ENCODE data around the gene SLFN5. TPM values are rescaled to one million over a fixed set of nuclear protein-coding genes. Genes with fewer than 3 reads are reported as not detected.

SLFN5 gene
- total and polyA plus RNA-seq, 2 of the 13 experiments (the other 11 are each of a cell fraction or from before 2014, with no cell fraction given), result 0.25 to 0.35 TPM

GRCh38 chr17:35241520-35241919 is 1.4 kb upstream of the SLFN5 start (continued):
- TF ChIP-seq ZBTB40 (IDR thresholded peaks at IDR 0.05) (no peak), ZBTB40 (CRISPR knock-in tag; IDR thresholded peaks at IDR 0.05) (no peak), ZNF710 (CRISPR knock-in tag; IDR thresholded peaks at IDR 0.05; ENCODE audit: borderline replicate concordance) (no peak), ZBTB10 (CRISPR knock-in tag; IDR thresholded peaks at IDR 0.05; ENCODE audit: borderline replicate concordance) (no peak), BORCS8-MEF2B (CRISPR knock-in tag; IDR thresholded peaks at IDR 0.05) (no peak), ZNF317 (CRISPR knock-in tag; IDR thresholded peaks at IDR 0.05) (no peak)
